Activated naive CD8-positive, alpha-beta T cell treated with anti-CD3 and anti-CD28 coated beads, Interleukin-2, amount 50 U/mL, for 24 hours (primary cell): ENCODE measurements around the gene KDM2B.

Experiments used
- ATAC-seq: fragments of 150-1000 bp; cut with Tn5 transposase; one replicate; pipeline ENCODE4 v1.10.0; 2021
- DNase-seq: peaks from one replicate; pipeline ENCODE4 v3.0.0; 2021
- H3K27ac Mint-ChIP-seq: one replicate; pipeline ENCODE4 v1.8.0; 2021; ENCODE audit warnings: mild to moderate bottlenecking, mixed read lengths
- H3K27me3 Mint-ChIP-seq: one replicate; pipeline ENCODE4 v1.8.0; 2021; ENCODE audit warnings: mixed read lengths
- H3K36me3 Mint-ChIP-seq: one replicate; pipeline ENCODE4 v1.8.0; 2021; ENCODE audit warnings: low read depth, mixed read lengths
- H3K4me1 Mint-ChIP-seq: one replicate; pipeline ENCODE4 v1.8.0; 2021; ENCODE audit warnings: mixed read lengths
- H3K4me3 Mint-ChIP-seq: one replicate; pipeline ENCODE4 v1.8.0; 2021; ENCODE audit warnings: mild to moderate bottlenecking, moderate library complexity, mixed read lengths
- H3K9me3 Mint-ChIP-seq: one replicate; pipeline ENCODE4 v1.8.0; 2021; ENCODE audit warnings: mixed read lengths

Gene KDM2B

GRCh38 chr12:121423253-121423652 is 157.6 kb downstream of the KDM2B start:
- Mint-ChIP-seq H3K36me3 (peaks cover 61% of the 10 kb centered on the region), H3K27me3 (no peaks in the 10 kb centered on the region), H3K27ac (no peak overlapping the region), H3K4me3 (no peak overlapping the region), H3K4me1 (peaks cover 4% of the 10 kb centered on the region), H3K9me3 (no peaks in the 10 kb centered on the region)
- no peak for ATAC-seq
- no peak for DNase-seq

- H3K9me3 Mint-ChIP-seq, result no peaks in the 10 kb centered on the region
- H3K4me1 Mint-ChIP-seq, result peaks cover 3% of the 10 kb centered on the region
- no peaks in the 10 kb centered on the region for H3K27me3 Mint-ChIP-seq
- DNase-seq (no peak), ATAC-seq (no peak)
- no peak overlapping the region for H3K27ac Mint-ChIP-seq
- H3K4me3 Mint-ChIP-seq, result no peak overlapping the region
- peaks cover 59% of the 10 kb centered on the region for H3K36me3 Mint-ChIP-seq
These were observed 160.7 kb downstream of the KDM2B start for GRCh38 chr12:121420109-121420508.

DNA sequence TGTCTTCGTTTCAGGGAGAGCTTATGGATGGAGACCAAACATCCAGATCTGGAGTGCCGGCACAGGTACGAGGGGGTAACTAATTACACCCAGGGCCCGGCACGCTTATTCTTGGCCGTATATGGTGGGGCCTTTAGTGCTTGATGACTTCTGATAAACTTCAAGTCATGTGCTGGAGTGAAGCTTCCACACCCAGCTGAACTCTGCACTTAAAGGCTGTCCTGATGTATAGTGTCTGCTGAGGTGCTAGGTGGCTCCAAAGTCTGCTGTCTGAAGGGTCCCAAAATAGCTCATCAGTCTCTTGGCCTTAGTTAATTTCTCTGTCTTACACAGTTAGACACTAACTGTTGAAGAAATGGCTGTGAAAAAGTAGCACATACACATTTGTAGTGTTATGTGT is 163.0 kb downstream of the KDM2B start:
- DNase-seq (no peak), ATAC-seq (no peak)
- Mint-ChIP-seq H3K4me3 (no peak overlapping the region), H3K4me1 (peaks cover 3% of the 10 kb centered on the region), H3K36me3 (peaks cover 49% of the 10 kb centered on the region), H3K27me3 (no peaks in the 10 kb centered on the region), H3K27ac (no peak overlapping the region), H3K9me3 (no peaks in the 10 kb centered on the region)

GRCh38 chr12:121413917-121414316 is 166.9 kb downstream of the KDM2B start:
- ATAC-seq (no peak), DNase-seq (no peak)
- H3K27me3 Mint-ChIP-seq, result no peaks in the 10 kb centered on the region
- peaks cover 7% of the 10 kb centered on the region for H3K4me1 Mint-ChIP-seq
- no peak overlapping the region for H3K4me3 Mint-ChIP-seq
- H3K36me3 Mint-ChIP-seq, result peaks cover 24% of the 10 kb centered on the region
- no peaks in the 10 kb centered on the region for H3K9me3 Mint-ChIP-seq
- H3K27ac Mint-ChIP-seq, result no peak overlapping the region

DNA sequence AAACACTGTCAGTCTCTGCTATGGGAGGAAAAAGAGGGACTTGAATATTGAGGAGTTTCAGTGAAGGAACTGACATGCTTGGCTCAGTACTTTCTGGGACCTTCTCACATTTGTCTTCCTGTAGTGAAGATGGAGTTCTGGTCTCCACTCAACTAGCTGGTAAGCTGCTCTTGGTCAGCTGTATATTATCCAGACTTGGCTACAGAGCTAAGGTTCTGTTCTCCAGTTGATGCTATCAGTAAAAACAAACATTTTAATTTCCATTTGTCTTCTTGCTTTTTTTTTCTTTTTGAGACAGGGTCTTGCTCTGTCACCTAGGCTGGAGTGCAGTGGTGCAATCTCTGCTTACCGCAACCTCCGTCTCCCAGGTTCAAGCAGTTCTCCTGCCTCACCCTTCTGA is 175.6 kb downstream of the KDM2B start:
- no peak overlapping the region for H3K4me3 Mint-ChIP-seq
- peaks cover 38% of the 10 kb centered on the region for H3K36me3 Mint-ChIP-seq
- no peaks in the 10 kb centered on the region for H3K9me3 Mint-ChIP-seq
- no peak for ATAC-seq
- peaks cover 23% of the 10 kb centered on the region for H3K4me1 Mint-ChIP-seq
- no peak overlapping the region for H3K27ac Mint-ChIP-seq
- H3K27me3 Mint-ChIP-seq, result no peaks in the 10 kb centered on the region
- DNase-seq, result no peak

DNA sequence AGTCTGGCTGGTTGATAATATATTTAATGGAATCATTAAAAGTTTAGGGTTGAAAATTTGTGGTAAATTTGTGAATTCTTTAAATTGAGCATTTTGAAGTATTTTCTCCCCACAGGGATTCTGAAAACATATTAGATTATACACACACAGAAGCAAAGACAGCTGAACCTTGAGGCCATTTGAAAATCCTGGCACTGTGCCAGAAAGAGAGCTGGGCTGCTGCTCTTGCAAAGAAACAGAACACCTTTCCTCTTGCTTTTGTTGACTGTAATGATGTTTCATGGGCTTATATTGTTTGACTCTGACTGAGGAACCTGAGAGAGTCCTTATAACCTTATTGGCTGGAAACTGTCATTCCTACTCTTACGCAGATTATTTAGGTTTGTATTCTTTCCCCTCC is 176.1 kb downstream of the KDM2B start:
- H3K4me3 Mint-ChIP-seq, result no peak overlapping the region
- DNase-seq (no peak), ATAC-seq (no peak)
- H3K4me1 Mint-ChIP-seq, result peaks cover 23% of the 10 kb centered on the region
- H3K27ac Mint-ChIP-seq, result no peak overlapping the region
- no peaks in the 10 kb centered on the region for H3K9me3 Mint-ChIP-seq
- H3K36me3 Mint-ChIP-seq, result peaks cover 38% of the 10 kb centered on the region
- H3K27me3 Mint-ChIP-seq, result no peaks in the 10 kb centered on the region

GRCh38 chr12:121403721-121404120 is 177.1 kb downstream of the KDM2B start:
- H3K27me3 Mint-ChIP-seq, result no peaks in the 10 kb centered on the region
- H3K27ac Mint-ChIP-seq, result no peak overlapping the region
- peaks cover 30% of the 10 kb centered on the region for H3K4me1 Mint-ChIP-seq

GRCh38 chr12:121400332-121401139 is 180.3 kb downstream of the KDM2B start:
- H3K4me3 Mint-ChIP-seq, result peak overlapping the region; percentile 93
- peak overlapping the region; percentile 90 for H3K27ac Mint-ChIP-seq
- H3K27me3 Mint-ChIP-seq, result no peaks in the 10 kb centered on the region
- peaks cover 36% of the 10 kb centered on the region for H3K4me1 Mint-ChIP-seq
- H3K36me3 Mint-ChIP-seq, result peaks cover 21% of the 10 kb centered on the region
- no peaks in the 10 kb centered on the region for H3K9me3 Mint-ChIP-seq
- ATAC-seq, result peak; percentile 74
- DNase-seq, result peak; percentile 46

More at GRCh38 chr12:121403721-121404120, 177.1 kb downstream of the KDM2B start:
- DNase-seq (no peak), ATAC-seq (no peak)
- Mint-ChIP-seq H3K9me3 (no peaks in the 10 kb centered on the region), H3K36me3 (peaks cover 38% of the 10 kb centered on the region), H3K4me3 (no peak overlapping the region)

GRCh38 chr12:121399391-121400331 is 181.2 kb downstream of the KDM2B start, which contains the start of gene RNF34:
TSS of gene RNF34 (plus strand) at chr12:121400118. CDS start at chr12:121400213, 95 bp downstream.
- peaks cover 36% of the 10 kb centered on the region for H3K4me1 Mint-ChIP-seq
- peak within 1 kb of the TSS; percentile 93 for H3K4me3 Mint-ChIP-seq
- DNase-seq (peak; percentile 98), ATAC-seq (peak; percentile 93)
- no peaks in the 10 kb centered on the region for H3K9me3 Mint-ChIP-seq
- H3K27ac Mint-ChIP-seq, result peak within 1 kb of the TSS; percentile 90
- peaks cover 15% of the 10 kb centered on the region for H3K36me3 Mint-ChIP-seq
- H3K27me3 Mint-ChIP-seq, result no peaks in the 10 kb centered on the region

- Mint-ChIP-seq H3K4me3 (peak overlapping the region; percentile 93), H3K36me3 (peaks cover 10% of the 10 kb centered on the region), H3K9me3 (no peaks in the 10 kb centered on the region), H3K27me3 (no peaks in the 10 kb centered on the region), H3K27ac (no peak overlapping the region), H3K4me1 (peaks cover 33% of the 10 kb centered on the region)
- no peak for DNase-seq
- ATAC-seq, result no peak
These were observed 182.5 kb downstream of the KDM2B start for GRCh38 chr12:121398355-121398754.

- H3K27ac Mint-ChIP-seq, result no peak overlapping the region
- H3K27me3 Mint-ChIP-seq, result no peaks in the 10 kb centered on the region
- no peak for DNase-seq
- H3K4me1 Mint-ChIP-seq, result peaks cover 30% of the 10 kb centered on the region
- no peak overlapping the region for H3K4me3 Mint-ChIP-seq
- no peaks in the 10 kb centered on the region for H3K9me3 Mint-ChIP-seq
- H3K36me3 Mint-ChIP-seq, result peaks cover 5% of the 10 kb centered on the region
- no peak for ATAC-seq
These were observed 183.3 kb downstream of the KDM2B start for GRCh38 chr12:121397521-121397920.

GRCh38 chr12:121392325-121392716 is 188.5 kb downstream of the KDM2B start:
- Mint-ChIP-seq H3K27ac (peak overlapping the region; percentile 6), H3K27me3 (no peaks in the 10 kb centered on the region), H3K9me3 (no peaks in the 10 kb centered on the region), H3K4me3 (no peak overlapping the region), H3K4me1 (peaks cover 10% of the 10 kb centered on the region), H3K36me3 (no peaks in the 10 kb centered on the region)
- DNase-seq (no peak), ATAC-seq (no peak)

DNA sequence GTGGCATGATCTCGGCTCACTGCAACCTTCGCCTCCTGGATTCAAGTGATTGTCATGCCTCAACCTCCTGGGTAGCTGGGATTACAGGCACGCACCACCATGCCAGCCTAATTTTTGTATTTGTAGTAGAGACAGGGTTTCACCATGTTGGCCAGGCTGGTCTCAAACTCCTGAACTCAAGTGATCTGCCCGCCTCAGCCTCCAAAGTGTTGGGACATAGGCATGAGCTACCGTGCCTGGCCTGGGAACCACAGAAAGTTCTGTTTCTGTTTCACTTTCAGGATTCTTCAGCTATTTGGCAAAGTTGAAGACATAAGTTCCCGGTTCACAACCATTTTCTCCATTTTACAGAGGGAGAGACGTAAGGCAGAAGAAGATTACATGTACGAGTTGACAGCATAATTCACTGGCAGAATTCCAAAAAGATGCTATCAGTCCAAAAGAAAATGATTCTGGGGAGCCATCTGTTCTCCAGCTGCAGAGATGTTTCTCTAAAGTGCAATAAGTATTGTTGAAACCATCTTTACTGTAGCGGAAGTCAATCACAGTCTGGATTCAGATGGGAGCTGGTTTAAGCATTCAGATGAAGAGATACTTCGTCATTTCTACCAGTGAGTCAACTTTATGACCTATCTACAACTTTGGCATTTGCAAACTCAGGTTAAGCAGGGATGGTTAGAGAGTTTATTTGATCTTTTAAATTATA is 189.1 kb downstream of the KDM2B start:
- Mint-ChIP-seq H3K4me3 (peak overlapping the region; percentile 21), H3K27ac (peak overlapping the region; percentile 81), H3K4me1 (peaks cover 10% of the 10 kb centered on the region), H3K27me3 (no peaks in the 10 kb centered on the region), H3K36me3 (no peaks in the 10 kb centered on the region), H3K9me3 (no peaks in the 10 kb centered on the region)
- DNase-seq (peak; percentile 27), ATAC-seq (peak; percentile 75)

GRCh38 chr12:121390856-121391255 is 190.0 kb downstream of the KDM2B start:
- DNase-seq (no peak), ATAC-seq (no peak)
- no peak overlapping the region for H3K27ac Mint-ChIP-seq
- H3K9me3 Mint-ChIP-seq, result no peaks in the 10 kb centered on the region
- peaks cover 10% of the 10 kb centered on the region for H3K4me1 Mint-ChIP-seq
- no peaks in the 10 kb centered on the region for H3K27me3 Mint-ChIP-seq
- H3K36me3 Mint-ChIP-seq, result no peaks in the 10 kb centered on the region
- no peak overlapping the region for H3K4me3 Mint-ChIP-seq
